Endothelial cell of umbilical vein (primary cell): Measurements from ENCODE around the gene CDR2L.

Experiments
- CTCF ChIP-seq, 2 donors: IDR thresholded peaks; 1 replicate in 1 of 2; 2 replicates in 1 of 2; pipeline ENCODE4 v1.5.1; 2011; ENCODE audit warnings: low read length in 2 of 2, mild to moderate bottlenecking in 2 of 2, moderate library complexity in 2 of 2, control low read depth in 1 of 2, inconsistent platforms in 1 of 2, low read depth in 1 of 2; ENCODE audit not compliant: insufficient read depth in 1 of 2; ENCODE audit errors: extremely low read depth in 1 of 2
- EZH2 ChIP-seq: IDR thresholded peaks from 2 replicates; pipeline ENCODE4 v1.6.1; 2012; ENCODE audit warnings: borderline replicate concordance, low read depth, mild to moderate bottlenecking, moderate library complexity, low read length, inconsistent platforms; ENCODE audit not compliant: severe bottlenecking
- MAX ChIP-seq: IDR thresholded peaks from 2 replicates; pipeline ENCODE4 v1.6.1; 2011; ENCODE audit not compliant: insufficient read depth, insufficient read length
- POLR2A ChIP-seq: IDR thresholded peaks from 2 replicates; pipeline ENCODE4 v1.6.1; 2012; ENCODE audit warnings: low read depth, mild to moderate bottlenecking, control low read depth, low read length
- POLR2AphosphoS5 ChIP-seq: IDR thresholded peaks from 2 replicates; pipeline ENCODE4 v1.6.1; 2012; ENCODE audit warnings: low read depth, mild to moderate bottlenecking, control low read depth, low read length, moderate library complexity; ENCODE audit not compliant: insufficient read depth

- peak; percentile 66 for TF ChIP-seq POLR2A
- no peak for TF ChIP-seq EZH2
- no peak for TF ChIP-seq CTCF (IDR thresholded peaks at IDR 0.05; ENCODE audit: extremely low read depth in 1 of 2, insufficient read depth in 1 of 2, low read depth in 1 of 2, low read length in 2 of 2)
- no peak for TF ChIP-seq MAX
- TF ChIP-seq POLR2AphosphoS5 = no peak
These were observed 5.3 kb upstream of the CDR2L start for GRCh38 chr17:74981979-74982662.
